NCI-H1694 treated with DMSO at 0.1 percent for 48 hours (cell line): ENCODE data around the gene STIM2.
A peak's percentile ranks its signal among the peaks of the same experiment; 100 is the strongest.

Experiments
- DNase-seq: peaks from one replicate; lab custom pipeline; 2025; lab: John Stamatoyannopoulos, UW

STIM2 gene

DNA sequence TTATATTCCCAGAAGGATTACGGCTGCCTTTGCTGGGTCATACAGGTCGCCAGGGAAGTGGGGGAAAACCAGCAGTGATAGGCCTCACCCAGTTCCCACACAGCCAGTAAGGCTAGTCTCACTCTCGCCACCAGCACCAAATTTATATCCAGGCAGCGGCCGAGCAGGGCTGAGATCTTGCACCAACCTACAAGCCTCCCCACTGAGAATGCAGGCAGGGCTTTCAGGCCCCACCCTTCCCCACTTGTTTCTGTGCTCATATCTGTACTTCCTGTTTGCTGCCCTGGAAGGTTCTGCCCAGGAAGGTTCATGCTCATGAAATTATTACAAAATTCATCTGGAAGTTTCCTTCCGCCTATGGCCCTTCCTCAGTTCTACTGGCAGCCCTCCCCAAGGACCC is 179.7 kb downstream of the STIM2 start:
- no peak for DNase-seq

DNA sequence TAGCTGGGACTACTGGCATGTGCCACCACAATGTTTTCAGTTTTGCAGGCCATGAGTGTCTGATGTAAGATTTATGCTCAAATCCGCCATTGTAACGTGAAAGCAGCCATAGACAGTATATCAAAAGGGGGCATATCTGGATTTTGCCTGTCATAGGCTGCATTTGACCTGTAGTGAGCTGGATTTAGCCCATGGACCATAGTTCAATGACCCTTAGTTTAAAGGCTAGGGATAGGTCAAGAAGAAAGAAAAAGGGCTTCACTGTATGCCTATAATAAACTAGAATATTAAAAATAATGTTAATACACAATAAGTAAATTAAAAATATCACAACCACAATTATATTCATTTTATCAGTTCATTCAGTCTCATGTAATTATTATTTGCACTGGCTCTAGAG is 181.8 kb downstream of the STIM2 start:
- no peak for DNase-seq

- DNase-seq, result no peak
Observed at GRCh38 chr4:27043200-27043599, 182.6 kb downstream of the STIM2 start.

DNA sequence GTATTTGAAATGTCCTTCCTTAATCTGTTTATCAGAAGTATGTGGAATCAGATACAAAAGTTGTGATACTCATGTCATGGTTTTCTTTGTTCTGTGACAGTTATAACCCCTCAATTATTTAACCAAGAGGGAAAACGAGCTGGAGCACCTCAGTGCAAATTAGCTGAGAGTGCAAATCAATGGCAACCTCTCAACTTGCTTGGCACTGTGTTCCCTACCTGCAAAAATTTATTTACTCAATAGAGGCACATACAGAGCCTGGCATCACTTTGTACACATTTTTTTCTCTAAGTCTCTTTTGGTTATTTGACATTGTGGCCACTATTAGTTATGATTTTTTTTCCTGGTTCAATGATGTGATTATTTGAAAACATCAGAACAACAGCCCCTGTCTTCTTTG is 186.2 kb downstream of the STIM2 start:
- DNase-seq, result no peak

GRCh38 chr4:27048429-27049238 is 188.0 kb downstream of the STIM2 start:
- peak; percentile 52 for DNase-seq

GRCh38 chr4:27049239-27049829 is 188.7 kb downstream of the STIM2 start:
- DNase-seq, result no peak

DNA sequence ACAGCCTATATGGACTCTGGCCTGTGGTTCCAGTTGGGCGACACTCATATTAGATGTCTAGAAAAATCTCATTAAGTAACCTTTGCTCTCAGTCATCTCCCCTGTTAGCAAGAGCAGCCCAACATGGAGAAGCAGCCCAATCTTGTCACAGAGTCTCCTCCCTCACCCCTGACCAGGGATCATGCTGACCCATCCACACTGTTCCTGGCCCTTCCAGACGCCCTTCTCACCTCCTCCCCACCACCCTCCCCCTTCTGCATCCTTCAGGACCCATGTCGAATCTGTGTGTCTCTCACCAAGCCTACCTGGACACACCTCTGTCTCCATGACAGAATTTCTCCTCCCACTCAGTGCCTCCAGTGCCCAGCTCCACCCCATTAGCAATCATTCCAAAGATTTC is 190.1 kb downstream of the STIM2 start:
- no peak for DNase-seq

GRCh38 chr4:27055221-27055760 is 194.7 kb downstream of the STIM2 start:
- no peak for DNase-seq

GRCh38 chr4:27056281-27056680 is 195.6 kb downstream of the STIM2 start:
- DNase-seq, result no peak

GRCh38 chr4:27057053-27057452 is 196.4 kb downstream of the STIM2 start:
- no peak for DNase-seq

- no peak for DNase-seq
Observed at GRCh38 chr4:27057662-27058061, 197.0 kb downstream of the STIM2 start.

DNA sequence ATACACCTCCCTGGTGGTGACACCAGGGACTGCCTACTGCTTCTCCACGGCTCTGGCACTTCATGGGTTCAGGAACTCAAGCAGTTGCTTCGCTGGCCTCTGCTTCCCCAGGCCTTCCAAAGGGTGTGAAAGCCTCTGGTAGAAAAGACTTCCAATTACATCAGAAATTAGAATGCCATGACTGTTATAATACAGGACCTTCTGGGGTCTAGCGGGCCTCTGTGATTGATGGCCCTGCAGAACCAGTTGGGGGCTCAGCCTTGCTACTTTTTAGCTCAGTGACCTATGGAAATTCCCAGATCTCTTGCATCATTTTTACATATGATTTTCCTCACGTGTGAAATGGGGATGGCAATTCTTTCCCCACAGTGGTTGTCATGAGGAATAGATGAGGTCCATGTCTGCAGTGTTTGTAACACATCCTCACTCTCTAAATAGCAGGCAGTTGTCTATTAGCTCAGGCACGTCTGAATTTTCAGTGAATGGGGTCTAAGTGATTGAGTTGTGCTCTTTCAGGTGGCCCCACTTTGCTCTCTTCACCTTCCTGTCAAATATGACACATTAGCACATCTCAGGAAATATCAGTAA is 198.3 kb downstream of the STIM2 start:
- no peak for DNase-seq

DNA sequence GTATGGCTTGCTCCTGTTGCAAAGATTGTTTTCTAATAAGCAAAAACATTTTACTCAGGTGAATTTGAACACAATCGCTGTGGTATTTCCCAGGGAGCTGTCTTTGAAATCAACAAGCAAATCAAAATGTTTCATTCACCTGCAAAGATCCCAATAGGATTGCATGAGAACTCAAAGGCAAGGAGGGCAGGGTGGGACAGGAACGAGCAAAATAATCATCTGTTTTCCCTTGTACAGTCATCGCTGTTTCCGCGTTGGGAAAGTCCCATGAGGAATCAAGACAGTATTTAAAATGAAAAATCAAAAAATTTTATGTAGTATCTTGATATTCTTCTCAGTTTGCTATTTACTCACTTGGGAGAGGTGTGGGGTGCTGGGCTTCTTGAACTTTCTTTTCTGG is 198.8 kb downstream of the STIM2 start:
- DNase-seq, result no peak

DNA sequence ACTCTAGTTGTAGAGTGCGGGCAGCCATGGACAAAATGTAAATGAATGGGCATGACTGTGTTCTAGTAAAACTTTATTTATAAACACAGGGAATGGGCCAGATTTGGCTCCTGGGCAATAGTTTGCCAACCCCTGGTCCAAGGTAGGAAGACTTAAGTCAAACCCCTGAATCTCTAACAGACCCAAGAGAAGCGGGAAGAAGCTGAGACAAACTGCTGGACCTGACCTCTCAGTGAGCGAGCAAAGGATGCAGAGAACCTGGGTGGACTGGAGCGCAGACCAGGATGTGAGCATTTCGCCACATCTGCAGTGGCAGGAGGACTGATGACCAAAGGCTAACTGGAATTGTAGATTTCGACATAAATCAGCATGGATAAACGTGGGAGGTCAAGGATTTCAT is 201.6 kb downstream of the STIM2 start:
- DNase-seq, result no peak

- DNase-seq, result no peak
Observed at GRCh38 chr4:27066591-27066990, 205.9 kb downstream of the STIM2 start.

DNA sequence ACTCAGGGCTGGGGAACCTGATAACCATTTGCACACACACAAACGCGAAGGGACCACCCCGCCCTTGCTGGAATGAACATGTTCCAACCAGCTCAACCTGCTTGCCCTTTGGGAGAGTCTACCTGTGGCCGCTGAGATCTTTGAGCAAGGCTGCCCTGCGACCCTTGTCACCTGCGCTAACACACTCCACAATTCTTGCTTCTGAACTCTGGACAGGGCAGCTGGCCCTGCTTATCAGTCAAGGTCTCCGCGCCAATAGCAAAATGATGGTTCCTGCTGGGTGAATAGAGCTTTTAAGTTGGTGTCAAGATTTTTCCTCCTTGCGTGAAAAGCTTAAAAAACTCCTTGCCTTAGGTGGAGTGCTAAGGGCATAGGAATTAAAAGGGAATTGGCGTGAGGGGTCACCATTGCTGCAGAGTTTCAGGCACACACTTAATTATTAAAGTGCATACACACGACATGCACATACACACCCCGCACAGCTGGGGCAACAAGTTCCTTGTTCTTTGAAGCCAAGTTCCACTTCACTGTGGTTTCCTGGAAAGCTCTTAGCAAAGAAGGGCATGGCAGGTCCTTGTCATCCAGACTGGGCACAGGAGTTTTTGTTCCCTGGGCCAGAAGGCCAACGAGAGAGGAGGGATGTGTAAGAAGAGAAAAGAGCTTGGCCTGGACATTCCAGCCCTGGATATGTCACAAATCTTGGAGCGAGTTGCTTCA is 207.7 kb downstream of the STIM2 start:
- DNase-seq, result no peak
